ENCODE results near the gene WASHC4. TPM values are rescaled to one million over a fixed set of nuclear protein-coding genes. Genes with fewer than 3 reads are reported as not detected.

WASHC4 gene, protein sequence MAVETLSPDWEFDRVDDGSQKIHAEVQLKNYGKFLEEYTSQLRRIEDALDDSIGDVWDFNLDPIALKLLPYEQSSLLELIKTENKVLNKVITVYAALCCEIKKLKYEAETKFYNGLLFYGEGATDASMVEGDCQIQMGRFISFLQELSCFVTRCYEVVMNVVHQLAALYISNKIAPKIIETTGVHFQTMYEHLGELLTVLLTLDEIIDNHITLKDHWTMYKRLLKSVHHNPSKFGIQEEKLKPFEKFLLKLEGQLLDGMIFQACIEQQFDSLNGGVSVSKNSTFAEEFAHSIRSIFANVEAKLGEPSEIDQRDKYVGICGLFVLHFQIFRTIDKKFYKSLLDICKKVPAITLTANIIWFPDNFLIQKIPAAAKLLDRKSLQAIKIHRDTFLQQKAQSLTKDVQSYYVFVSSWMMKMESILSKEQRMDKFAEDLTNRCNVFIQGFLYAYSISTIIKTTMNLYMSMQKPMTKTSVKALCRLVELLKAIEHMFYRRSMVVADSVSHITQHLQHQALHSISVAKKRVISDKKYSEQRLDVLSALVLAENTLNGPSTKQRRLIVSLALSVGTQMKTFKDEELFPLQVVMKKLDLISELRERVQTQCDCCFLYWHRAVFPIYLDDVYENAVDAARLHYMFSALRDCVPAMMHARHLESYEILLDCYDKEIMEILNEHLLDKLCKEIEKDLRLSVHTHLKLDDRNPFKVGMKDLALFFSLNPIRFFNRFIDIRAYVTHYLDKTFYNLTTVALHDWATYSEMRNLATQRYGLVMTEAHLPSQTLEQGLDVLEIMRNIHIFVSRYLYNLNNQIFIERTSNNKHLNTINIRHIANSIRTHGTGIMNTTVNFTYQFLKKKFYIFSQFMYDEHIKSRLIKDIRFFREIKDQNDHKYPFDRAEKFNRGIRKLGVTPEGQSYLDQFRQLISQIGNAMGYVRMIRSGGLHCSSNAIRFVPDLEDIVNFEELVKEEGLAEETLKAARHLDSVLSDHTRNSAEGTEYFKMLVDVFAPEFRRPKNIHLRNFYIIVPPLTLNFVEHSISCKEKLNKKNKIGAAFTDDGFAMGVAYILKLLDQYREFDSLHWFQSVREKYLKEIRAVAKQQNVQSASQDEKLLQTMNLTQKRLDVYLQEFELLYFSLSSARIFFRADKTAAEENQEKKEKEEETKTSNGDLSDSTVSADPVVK
- total RNA-seq (2014; rRNA removed; shearing (Covaris generic)): 66.6 and 80.8 TPM in 2 replicates
- polyA plus RNA-seq (2015; cell fraction: cytosol; rRNA removed): 26.3 and 37.7 TPM in 2 replicates
- 126 and 160 TPM in 2 replicates for polyA plus RNA-seq (2015; cell fraction: nucleus; rRNA removed)

DNA sequence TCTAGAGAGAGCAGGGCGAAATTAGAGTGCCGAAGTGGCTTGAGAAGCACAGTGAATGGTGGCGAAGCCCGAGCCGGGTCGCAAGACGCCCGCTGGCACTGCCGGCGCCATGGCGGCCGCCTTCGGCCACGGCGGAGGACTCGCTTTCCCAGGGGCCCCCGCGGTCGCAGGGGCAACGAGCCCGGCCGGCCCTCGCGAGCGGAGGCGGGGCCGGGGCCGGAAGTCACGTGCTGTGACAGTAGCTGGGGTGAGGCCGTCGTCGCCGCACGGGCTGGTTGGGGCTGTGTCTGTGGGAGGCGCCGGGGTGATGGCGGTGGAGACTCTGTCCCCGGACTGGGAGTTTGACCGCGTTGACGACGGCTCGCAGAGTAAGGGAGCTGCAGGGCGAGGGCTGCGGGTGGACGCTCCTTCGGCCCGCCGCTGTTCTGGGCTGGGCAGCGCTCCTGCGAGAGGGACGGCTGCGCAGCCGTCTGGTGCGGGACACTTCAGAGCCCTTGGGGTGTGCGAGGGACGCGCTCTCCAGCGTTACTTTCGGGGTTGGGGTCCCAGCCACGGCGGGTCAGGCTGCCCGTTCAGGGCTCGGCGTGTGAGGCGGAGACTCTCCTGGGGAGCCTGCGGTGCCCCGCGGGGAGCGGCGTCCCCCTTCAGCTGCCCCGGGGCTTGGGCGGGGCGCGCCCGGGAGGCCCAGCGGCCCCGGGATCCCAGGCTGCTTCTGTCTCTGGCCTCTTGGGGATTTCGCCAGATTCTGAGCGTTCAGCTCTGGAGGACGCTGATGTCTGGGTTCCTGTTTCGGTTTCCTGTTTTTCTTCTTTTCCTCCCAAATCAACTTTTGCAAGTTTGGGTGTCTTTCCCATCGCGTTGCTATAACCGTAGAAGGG, at the start of gene WASHC4:
TSS of gene WASHC4 (plus strand) at position 238 of the 878 bp plus-strand sequence. CDS start at position 308, 70 bp downstream.
- in situ Hi-C loops (cut with HindIII; ENCODE audit: low pct_unique_long_range_greater_than_20kb, low sequenced_read_pairs): no loop called here

DNA sequence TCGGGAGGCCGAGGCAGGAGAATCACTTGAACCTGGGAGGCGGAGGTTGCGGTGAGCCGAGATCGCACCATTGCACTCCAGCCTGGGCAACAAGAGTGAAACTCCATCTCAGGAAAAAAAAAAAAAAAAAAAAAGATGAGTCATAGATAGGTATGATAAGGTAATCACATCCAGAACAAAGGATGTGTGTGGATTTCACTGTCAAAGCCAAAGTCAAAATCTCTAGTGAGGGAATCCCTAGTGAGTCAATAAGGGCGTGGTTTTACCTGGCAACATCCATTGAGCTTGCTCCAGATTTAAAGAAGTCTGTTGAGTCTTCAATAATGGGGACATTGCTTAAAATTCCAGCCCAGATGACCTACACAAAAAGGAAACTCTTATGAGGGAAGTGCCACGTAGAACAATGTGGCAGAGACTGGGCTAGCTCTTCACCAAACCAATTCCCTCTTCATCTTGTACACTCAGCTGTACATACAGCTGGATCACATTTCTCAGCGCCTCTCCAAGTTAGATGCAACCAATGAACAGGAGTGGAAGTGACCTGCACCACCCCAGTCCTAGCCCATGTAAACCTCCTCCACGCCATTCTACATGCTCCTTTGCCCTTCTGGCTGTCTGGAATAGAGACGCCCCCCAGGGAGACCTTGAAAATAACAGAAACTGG, 46.7 kb upstream of the WASHC4 start:
- no peak for DNase-seq (ENCODE audit: low read depth, low spot score)

More for the DNA sequence above, at the start of gene WASHC4:
- peak; percentile 93 for DNase-seq (ENCODE audit: low read depth, low spot score)

DNA sequence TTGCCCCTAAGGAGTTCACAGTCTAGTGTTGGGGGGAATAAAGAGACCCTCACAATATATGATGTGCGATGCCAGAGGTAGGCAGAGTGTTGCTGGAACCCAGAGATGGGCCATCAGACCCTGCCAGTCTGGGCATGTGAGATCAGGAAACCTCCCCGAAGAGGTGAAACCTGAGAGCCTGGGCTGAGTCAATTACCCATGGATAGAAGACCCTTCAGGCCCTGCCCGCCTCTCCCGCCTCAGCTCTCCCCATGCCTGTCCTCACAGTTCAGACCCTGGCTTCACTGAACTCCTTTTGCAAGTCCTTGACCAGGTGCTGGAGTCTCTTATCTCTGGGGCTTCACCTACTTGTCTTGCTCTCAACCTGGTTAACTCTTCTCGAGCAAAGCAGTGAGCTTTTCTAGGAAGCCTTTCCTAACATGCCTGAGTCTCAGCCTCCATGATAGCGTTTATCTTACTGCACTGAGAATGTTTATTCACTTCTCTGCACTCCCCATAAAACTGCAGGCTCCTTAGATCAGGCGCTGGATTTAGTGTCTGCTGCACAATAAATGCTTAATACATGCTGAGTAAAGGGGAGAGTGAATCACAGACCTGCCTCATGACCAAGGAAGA, 42.9 kb upstream of the WASHC4 start:
- in situ Hi-C loops (cut with HindIII; ENCODE audit: low pct_unique_long_range_greater_than_20kb, low sequenced_read_pairs): no loop called here
- no peak for DNase-seq (ENCODE audit: low read depth, low spot score)

More for the DNA sequence above, 46.7 kb upstream of the WASHC4 start:
- in situ Hi-C loops (cut with HindIII; ENCODE audit: low pct_unique_long_range_greater_than_20kb, low sequenced_read_pairs): no loop called here

DNA sequence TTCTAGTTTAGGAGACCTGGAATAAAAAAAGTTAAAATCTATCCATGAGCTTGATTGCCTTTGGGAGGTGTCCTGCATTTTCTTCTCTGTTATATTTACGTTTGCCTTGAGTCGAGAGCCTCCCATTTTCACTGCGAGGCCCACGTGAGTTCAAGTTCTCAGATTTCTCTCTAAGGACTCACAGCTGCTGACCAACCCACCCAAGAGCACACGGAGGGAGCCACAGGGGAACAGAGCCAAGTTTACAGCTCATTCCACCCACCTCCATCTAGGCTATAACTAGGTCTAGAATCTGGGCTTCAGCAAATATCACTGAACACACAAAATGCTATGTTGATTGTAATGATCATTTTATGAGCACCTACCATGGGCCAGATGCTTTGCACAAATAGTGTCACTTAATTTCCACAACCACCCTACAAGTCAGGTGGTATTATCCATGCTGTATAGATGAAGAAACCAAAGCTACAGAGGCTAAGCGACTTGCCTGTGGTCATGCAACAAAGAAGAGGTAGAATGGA, 40.0 kb upstream of the WASHC4 start:
- no peak for DNase-seq (ENCODE audit: low read depth, low spot score)
- in situ Hi-C loops (cut with HindIII; ENCODE audit: low pct_unique_long_range_greater_than_20kb, low sequenced_read_pairs): no loop called here

DNA sequence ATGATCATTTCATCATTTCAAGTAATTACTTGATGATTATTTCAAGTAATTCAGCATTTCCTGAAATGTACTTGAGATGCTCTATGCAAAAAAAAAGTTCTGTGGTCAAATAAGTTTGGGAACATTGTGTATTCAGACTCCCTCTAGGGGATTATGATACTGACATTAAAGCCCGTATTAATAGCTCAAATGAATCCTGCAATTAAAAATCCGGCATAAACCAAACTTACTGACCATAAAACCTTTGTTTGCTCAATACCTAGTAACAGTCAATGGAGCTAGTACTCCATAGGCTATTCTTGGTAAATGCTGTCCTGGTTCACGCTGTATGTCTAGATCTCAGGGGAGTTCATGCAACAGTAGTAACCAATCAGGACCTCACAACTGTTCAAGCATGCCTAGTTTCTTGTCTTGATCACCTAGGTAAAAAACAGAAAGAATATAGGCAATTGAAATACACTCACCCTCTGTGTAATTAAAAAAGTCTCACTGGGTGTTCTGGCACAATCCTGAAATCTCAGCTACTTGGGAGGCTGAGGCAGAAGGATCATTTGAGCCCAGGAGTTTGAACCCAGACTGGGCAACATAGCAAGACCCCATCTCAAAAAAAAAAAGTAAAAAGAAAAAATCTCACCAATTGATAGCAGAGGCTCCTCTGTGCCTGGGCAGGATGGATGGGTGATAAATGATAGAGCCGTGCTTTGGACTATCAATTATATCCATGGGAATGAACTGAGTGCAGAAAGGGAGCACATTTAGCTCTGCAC, 37.4 kb upstream of the WASHC4 start:
- in situ Hi-C loops (cut with HindIII; ENCODE audit: low pct_unique_long_range_greater_than_20kb, low sequenced_read_pairs): no loop called here
- DNase-seq (ENCODE audit: low read depth, low spot score): no peak

DNA sequence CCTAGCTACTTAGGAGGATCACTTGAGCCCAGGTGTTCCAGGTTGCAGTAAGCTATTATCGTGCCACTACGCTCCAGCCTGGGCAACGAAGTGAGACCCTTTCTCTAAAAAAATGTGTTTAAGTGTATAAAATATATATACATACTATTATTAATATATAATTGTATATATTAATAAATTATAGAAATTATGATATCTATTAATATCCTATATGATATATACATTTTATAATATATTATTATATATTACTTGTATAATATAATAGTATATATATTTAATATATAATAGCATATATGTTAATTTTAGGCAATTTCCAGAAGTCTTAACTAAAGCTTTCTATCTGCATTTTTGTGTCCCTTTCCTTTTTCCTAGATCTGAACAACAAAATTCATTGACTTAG, 35.5 kb upstream of the WASHC4 start:
- in situ Hi-C loops (cut with HindIII; ENCODE audit: low pct_unique_long_range_greater_than_20kb, low sequenced_read_pairs): no loop called here

DNA sequence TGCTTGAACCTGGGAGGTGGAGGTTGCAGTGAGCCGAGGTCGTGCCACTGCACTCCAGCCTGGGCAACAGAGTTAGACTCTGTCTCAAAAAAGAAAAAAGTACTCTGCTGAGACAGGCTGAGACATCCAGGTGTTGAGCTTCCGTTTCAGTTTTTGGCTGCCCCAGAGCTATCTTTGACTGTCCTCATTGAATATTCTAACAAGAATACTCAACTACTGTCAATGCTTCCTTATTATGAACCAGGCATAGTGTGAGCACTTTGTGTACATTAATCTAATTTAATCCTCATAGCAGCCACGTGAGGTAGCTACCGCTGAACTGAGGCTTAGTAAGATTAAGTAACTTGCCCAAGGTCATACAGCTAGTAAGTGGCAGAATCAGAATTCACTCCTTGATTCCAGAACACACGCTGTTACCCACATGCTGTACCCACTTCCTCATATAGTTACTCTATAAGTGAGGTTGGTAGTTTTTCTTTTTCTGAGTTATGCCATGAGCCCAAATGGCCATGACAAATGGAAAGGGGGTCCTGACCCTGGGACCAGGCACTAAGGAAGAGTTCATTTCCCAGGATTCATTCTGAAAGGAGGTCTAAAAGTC, 34.5 kb upstream of the WASHC4 start:
- DNase-seq (ENCODE audit: low read depth, low spot score): no peak
- in situ Hi-C loops (cut with HindIII; ENCODE audit: low pct_unique_long_range_greater_than_20kb, low sequenced_read_pairs): no loop called here

More for the DNA sequence above, 35.5 kb upstream of the WASHC4 start:
- no peak for DNase-seq (ENCODE audit: low read depth, low spot score)

DNA sequence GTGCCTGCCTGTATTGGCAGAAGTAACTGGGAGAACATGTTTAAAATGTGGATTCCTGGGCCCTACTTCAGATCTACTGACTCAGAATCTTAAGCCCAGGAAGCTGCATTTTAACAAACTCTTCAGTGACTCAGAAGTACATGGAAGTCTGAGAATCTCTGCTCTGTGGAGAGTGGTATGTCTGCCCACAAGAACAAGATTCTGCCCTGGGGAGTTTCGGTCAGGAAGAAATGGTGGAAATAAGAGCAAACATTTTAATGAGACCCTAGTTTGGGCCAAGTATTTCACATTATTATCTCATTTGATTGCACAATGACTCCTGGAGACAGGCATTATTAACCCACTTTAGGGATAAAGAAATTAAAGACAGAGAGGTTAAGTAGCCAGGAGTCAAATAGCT, 31.4 kb upstream of the WASHC4 start:
- in situ Hi-C loops (cut with HindIII; ENCODE audit: low pct_unique_long_range_greater_than_20kb, low sequenced_read_pairs): no loop called here

DNA sequence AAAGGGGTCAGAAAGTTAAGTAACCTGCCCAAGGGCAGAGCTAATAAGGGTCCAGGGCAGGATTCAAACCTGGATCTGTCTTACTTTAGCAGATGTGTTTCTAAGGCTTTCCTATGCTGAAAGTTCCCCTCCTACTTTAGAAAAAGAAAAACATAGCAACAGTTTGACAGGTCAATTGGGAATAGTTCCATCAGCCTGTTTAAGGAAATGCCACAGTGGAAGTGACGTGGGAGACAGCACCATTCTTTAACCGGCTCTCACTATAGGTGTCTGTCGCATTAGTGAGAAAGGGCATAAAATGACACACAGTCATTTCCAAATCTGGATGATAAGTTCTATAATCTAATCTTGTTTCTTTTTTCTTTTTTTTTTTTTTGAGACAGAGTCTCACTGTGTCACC, 30.6 kb upstream of the WASHC4 start:
- no peak for DNase-seq (ENCODE audit: low read depth, low spot score)
- in situ Hi-C loops (cut with HindIII; ENCODE audit: low pct_unique_long_range_greater_than_20kb, low sequenced_read_pairs): no loop called here

More for the DNA sequence above, 31.4 kb upstream of the WASHC4 start:
- peak; percentile 16 for DNase-seq (ENCODE audit: low read depth, low spot score)

DNA sequence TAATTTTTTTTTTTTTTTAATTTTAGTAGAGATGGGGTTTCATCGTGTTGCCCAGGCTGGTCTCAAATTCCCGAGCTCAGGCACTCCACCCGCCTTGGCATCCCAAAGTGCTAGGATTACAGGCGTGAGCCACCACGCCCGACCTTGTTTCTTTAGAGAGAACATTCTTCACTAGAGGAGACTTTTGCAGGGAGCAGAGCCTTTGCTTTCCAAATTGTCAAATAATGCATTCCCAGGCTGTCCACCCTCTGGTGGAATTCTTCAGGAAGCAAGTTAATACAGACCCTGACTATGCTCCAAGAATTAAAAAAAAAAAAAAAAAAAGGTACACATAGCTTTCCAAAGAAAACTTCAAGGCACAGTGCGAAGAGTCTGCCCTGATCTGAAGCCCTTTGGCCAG, 30.1 kb upstream of the WASHC4 start:
- no peak for DNase-seq (ENCODE audit: low read depth, low spot score)
- in situ Hi-C loops (cut with HindIII; ENCODE audit: low pct_unique_long_range_greater_than_20kb, low sequenced_read_pairs): no loop called here

DNA sequence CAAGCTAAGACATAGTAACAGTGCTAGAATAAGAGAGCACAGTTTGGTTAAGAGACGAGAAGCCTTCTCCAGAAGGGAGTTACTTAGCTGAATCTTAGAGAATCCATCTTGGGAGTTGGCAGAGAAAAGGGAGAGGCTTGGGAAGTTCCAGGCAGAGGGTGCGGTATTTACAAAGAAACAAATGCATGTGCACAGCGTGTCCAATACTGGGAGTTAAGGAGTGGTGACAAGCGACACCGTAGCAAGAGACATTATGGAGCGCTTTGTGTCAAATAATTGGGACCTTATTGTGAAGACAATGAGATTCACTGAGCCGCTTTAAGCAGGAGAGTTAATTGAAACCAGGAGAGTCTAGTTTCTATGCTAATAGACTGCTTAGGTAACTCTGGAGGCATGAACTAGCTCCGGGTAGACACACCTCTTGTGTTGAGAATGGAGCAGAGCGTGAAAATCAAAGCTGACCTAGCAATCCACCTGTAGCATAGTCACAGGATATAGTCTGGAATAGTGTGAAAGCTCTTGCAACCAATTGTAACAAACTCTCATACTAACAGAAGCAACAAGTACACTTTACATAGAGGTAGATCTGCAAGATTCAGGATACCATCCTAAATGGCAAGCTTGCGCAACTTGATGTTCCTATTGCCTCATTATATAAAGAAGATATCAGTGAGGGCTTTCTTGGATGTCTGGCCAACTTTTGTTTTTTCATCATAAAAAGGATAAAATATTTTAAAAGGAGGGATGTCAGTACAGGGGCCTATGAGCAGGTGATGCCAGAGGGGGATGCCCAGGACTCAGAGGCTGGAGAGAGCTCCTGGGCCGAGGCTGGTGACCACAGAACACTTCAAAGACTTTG, 28.6 kb upstream of the WASHC4 start:
- in situ Hi-C loops (cut with HindIII; ENCODE audit: low pct_unique_long_range_greater_than_20kb, low sequenced_read_pairs): no loop called here
- DNase-seq (ENCODE audit: low read depth, low spot score): no peak

DNA sequence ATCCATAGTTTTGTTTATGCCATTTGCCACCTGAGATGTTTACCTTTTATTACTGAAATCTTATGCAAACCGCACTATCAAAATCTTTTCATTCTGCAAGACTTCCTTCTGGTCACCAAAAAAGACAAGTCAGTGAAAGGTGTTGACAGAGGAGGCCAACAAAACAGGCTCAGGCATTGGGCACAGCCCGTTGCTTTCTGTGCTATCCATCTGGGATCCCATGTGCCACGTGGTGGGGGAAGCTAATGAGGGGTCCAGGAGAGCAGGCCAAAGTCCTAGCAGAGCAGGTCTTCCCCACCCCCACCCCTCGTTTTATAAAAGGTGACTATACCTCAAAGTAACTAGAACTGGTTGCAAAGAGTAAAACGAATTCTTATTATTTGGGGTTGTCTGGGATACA, 24.5 kb upstream of the WASHC4 start:
- peak; percentile 6 for DNase-seq (ENCODE audit: low read depth, low spot score)
- in situ Hi-C loops (cut with HindIII; ENCODE audit: low pct_unique_long_range_greater_than_20kb, low sequenced_read_pairs): no loop called here

DNA sequence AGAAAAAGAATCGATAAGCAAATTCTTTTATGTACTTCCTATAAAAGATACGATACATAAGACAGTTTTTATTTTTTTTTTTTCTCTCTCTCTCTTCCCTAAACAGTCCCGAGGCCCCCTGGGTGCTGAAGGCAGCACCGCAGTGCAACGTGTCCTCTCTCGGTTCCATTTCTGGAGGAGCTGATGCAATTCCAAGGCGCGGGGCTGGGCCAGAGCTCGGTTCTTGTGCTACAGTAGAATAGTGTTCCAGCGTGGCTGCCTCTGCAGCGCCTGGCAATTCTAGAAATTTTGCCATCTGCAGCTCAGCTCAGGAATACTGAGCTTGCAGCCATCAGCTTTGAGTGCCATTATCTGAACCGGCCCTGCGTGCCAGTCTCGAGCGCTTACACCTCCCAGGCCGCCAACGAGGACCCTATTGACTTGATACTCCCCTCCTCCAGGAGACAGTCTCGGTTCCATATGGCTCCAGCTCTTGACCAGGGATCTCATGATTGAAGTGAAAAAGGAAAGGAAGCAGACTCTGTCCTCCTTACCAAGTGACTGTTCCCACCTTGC, 23.9 kb upstream of the WASHC4 start:
- DNase-seq (ENCODE audit: low read depth, low spot score): peak; percentile 57
- in situ Hi-C loops (cut with HindIII; ENCODE audit: low pct_unique_long_range_greater_than_20kb, low sequenced_read_pairs): no loop called here

Measured in SK-MEL-5 (cell line).